Measurements from ENCODE around the gene SOX10.

The SOX10 gene

GRCh38 chr22:37932821-37933578 is 51.4 kb downstream of the SOX10 start:
- H3K36me3 ChIP-seq (ENCODE audit: control insufficient read depth in 5 of 5, insufficient read depth in 5 of 5, low read length in 5 of 5), result peaks cover 0 to 57% (median 37%) of the 10 kb centered on the region in 5 donors
- no peak overlapping the region for H3K4me3 ChIP-seq (ENCODE audit: low read depth in 1 of 5, low read length in 5 of 5)
- H3K27ac ChIP-seq (ENCODE audit: low read depth, low read length), result peak overlapping the region; percentile 91
- H3K9me3 ChIP-seq (ENCODE audit: control insufficient read depth in 5 of 5, low read length in 5 of 5), result no peaks in the 10 kb centered on the region
- peaks cover 5 to 26% (median 15%) of the 10 kb centered on the region in 5 donors for H3K4me1 ChIP-seq (ENCODE audit: control insufficient read depth in 5 of 5, insufficient read depth in 5 of 5, low read length in 5 of 5)
- no peaks in the 10 kb centered on the region for H3K27me3 ChIP-seq (ENCODE audit: control insufficient read depth in 5 of 5, insufficient read depth in 4 of 5, low read length in 5 of 5)
- H3K9ac ChIP-seq (ENCODE audit: low read length in 5 of 5), result no peak overlapping the region

GRCh38 chr22:37932401-37932800 is 52.0 kb downstream of the SOX10 start:
- Histone ChIP-seq H3K27me3 (ENCODE audit: control insufficient read depth in 5 of 5, insufficient read depth in 4 of 5, low read length in 5 of 5) (no peaks in the 10 kb centered on the region), H3K9me3 (ENCODE audit: control insufficient read depth in 5 of 5, low read length in 5 of 5) (no peaks in the 10 kb centered on the region), H3K9ac (ENCODE audit: low read length in 5 of 5) (no peak overlapping the region), H3K36me3 (ENCODE audit: control insufficient read depth in 5 of 5, insufficient read depth in 5 of 5, low read length in 5 of 5) (peaks cover 0 to 55% (median 38%) of the 10 kb centered on the region in 5 donors), H3K27ac (ENCODE audit: low read depth, low read length) (peak overlapping the region; percentile 91), H3K4me3 (ENCODE audit: low read depth in 1 of 5, low read length in 5 of 5) (no peak overlapping the region), H3K4me1 (ENCODE audit: control insufficient read depth in 5 of 5, insufficient read depth in 5 of 5, low read length in 5 of 5) (peaks cover 5 to 26% (median 15%) of the 10 kb centered on the region in 5 donors)

DNA sequence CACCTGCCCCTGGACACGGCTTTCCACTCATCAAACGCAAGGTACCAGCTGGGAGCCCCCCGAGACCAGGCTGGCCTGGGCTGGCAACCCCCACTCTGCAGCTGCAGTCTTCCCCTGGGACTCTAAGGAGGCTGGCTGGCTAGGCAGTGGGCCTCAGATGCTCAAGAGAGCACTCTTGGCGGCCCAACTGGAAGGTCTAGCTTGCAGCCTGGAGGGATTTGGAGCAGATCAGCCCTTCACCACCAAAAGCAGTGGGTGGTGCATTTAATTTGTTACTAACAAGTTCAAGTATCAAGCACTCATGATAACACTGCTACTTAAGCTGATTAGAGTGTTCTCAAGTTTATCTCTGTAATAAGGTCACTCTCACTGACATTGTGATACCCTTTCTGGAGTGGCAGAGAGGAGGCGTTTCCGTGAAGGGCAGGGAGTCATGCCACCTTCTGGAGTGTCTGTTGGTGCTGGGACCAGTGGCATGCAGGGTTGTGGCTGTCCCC is 52.4 kb downstream of the SOX10 start:
- H3K9me3 ChIP-seq (ENCODE audit: control insufficient read depth in 5 of 5, low read length in 5 of 5), result no peaks in the 10 kb centered on the region
- H3K4me3 ChIP-seq (ENCODE audit: low read depth in 1 of 5, low read length in 5 of 5), result no peak overlapping the region
- H3K27me3 ChIP-seq (ENCODE audit: control insufficient read depth in 5 of 5, insufficient read depth in 4 of 5, low read length in 5 of 5), result no peaks in the 10 kb centered on the region
- peaks cover 5 to 26% (median 15%) of the 10 kb centered on the region in 5 donors for H3K4me1 ChIP-seq (ENCODE audit: control insufficient read depth in 5 of 5, insufficient read depth in 5 of 5, low read length in 5 of 5)
- H3K9ac ChIP-seq (ENCODE audit: low read length in 5 of 5), result no peak overlapping the region
- peaks cover 0 to 57% (median 40%) of the 10 kb centered on the region in 5 donors for H3K36me3 ChIP-seq (ENCODE audit: control insufficient read depth in 5 of 5, insufficient read depth in 5 of 5, low read length in 5 of 5)
- peak overlapping the region; percentile 91 for H3K27ac ChIP-seq (ENCODE audit: low read depth, low read length)

DNA sequence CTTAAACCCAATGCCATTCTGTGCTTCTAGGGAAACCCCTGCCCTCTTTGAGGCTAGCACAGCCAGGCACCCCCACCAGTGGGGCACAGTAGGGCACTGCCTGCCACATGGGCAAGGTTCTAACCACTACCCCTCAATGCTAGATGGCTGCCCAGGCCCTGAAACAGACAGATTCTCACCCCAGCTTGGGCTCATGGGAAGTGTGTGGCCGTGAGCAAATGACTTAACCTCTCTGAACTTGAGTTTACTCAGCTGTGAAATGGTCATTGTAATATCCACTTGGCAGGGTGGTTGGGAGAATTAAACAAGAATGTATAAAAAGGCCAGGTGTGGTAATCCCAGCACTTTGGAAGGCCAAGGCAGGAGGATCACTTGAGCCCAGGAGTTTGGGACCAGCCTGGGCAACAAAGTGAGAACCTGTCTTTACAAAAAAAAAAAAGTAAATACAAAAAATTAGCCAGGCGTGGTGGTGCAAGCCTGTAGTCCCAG is 53.4 kb downstream of the SOX10 start:
- peaks cover 5 to 26% (median 15%) of the 10 kb centered on the region in 5 donors for H3K4me1 ChIP-seq (ENCODE audit: control insufficient read depth in 5 of 5, insufficient read depth in 5 of 5, low read length in 5 of 5)
- H3K27ac ChIP-seq (ENCODE audit: low read depth, low read length), result peak overlapping the region; percentile 11
- H3K4me3 ChIP-seq (ENCODE audit: low read depth in 1 of 5, low read length in 5 of 5), result no peak overlapping the region
- H3K9ac ChIP-seq (ENCODE audit: low read length in 5 of 5), result peak overlapping the region in 1 of 5 donors; percentile 56
- H3K9me3 ChIP-seq (ENCODE audit: control insufficient read depth in 5 of 5, low read length in 5 of 5), result no peaks in the 10 kb centered on the region
- H3K36me3 ChIP-seq (ENCODE audit: control insufficient read depth in 5 of 5, insufficient read depth in 5 of 5, low read length in 5 of 5), result peaks cover 0 to 62% (median 48%) of the 10 kb centered on the region in 5 donors
- H3K27me3 ChIP-seq (ENCODE audit: control insufficient read depth in 5 of 5, insufficient read depth in 4 of 5, low read length in 5 of 5), result no peaks in the 10 kb centered on the region

DNA sequence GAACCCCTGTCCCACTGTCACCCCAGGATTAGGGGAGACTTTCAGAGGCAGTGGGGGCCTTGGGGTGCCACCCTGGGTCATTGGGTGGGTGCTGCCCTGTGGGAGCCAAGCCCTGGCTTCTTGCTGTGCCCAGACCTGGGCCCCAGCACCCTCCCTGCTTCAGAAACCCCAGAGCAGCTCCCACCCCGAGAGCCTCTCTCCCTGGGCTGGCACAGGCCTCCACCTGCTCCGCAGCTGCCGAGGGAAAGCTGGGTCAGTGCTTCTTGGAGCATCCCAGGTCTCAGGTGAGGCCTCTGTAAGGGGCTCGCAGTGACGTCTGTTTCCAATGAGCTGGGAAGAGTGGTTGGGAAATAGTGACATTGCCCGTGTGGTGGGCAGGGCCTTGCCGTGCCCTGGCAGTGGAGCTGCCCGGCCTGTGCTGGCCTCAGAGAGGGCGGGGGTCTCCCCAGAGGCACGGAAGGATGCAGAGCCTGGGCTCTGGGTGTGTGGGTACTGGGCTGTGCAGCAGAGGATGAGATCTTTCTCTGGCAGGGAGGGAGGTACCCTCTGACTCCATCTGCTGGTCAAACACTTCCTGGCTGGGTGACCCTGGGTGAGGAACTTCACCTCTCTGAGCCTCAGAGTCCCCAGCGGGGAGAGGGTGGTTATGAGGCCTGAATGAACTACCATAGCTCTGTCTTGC is 53.9 kb downstream of the SOX10 start:
- no peaks in the 10 kb centered on the region for H3K9me3 ChIP-seq (ENCODE audit: control insufficient read depth in 5 of 5, low read length in 5 of 5)
- peak overlapping the region; percentile 11 for H3K27ac ChIP-seq (ENCODE audit: low read depth, low read length)
- peaks cover 0 to 68% (median 54%) of the 10 kb centered on the region in 5 donors for H3K36me3 ChIP-seq (ENCODE audit: control insufficient read depth in 5 of 5, insufficient read depth in 5 of 5, low read length in 5 of 5)
- no peaks in the 10 kb centered on the region for H3K27me3 ChIP-seq (ENCODE audit: control insufficient read depth in 5 of 5, insufficient read depth in 4 of 5, low read length in 5 of 5)
- H3K4me3 ChIP-seq (ENCODE audit: low read depth in 1 of 5, low read length in 5 of 5), result no peak overlapping the region
- H3K9ac ChIP-seq (ENCODE audit: low read length in 5 of 5), result peak overlapping the region in 1 of 5 donors; percentile 56
- peaks cover 5 to 26% (median 15%) of the 10 kb centered on the region in 5 donors for H3K4me1 ChIP-seq (ENCODE audit: control insufficient read depth in 5 of 5, insufficient read depth in 5 of 5, low read length in 5 of 5)

DNA sequence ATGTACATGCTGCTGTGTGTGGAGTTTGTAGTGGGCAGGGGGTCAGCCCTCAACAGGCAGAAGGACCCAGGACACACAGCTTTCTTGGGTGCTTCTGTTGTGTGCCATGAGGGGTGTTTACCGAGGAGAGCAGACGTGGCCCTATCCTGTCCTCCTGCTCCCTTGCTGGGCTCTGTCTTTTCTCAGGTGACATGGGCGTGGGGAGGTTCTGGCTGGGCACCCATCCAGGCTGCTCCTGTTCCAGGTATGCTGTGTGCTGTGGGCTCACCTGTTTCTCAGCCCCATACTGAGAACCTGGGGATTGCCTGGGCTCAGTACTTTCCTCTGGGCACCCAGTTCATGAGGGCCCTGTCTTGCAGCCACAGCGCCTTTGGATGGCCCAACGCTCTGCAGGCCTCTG is 55.0 kb downstream of the SOX10 start:
- Histone ChIP-seq H3K36me3 (ENCODE audit: control insufficient read depth in 5 of 5, insufficient read depth in 5 of 5, low read length in 5 of 5) (peaks cover 0 to 77% (median 60%) of the 10 kb centered on the region in 5 donors), H3K9ac (ENCODE audit: low read length in 5 of 5) (no peak overlapping the region), H3K4me3 (ENCODE audit: low read depth in 1 of 5, low read length in 5 of 5) (no peak overlapping the region), H3K4me1 (ENCODE audit: control insufficient read depth in 5 of 5, insufficient read depth in 5 of 5, low read length in 5 of 5) (peaks cover 5 to 29% (median 20%) of the 10 kb centered on the region in 5 donors), H3K27ac (ENCODE audit: low read depth, low read length) (no peak overlapping the region), H3K27me3 (ENCODE audit: control insufficient read depth in 5 of 5, insufficient read depth in 4 of 5, low read length in 5 of 5) (no peaks in the 10 kb centered on the region), H3K9me3 (ENCODE audit: control insufficient read depth in 5 of 5, low read length in 5 of 5) (no peaks in the 10 kb centered on the region)

- H3K4me1 ChIP-seq (ENCODE audit: control insufficient read depth in 5 of 5, insufficient read depth in 5 of 5, low read length in 5 of 5), result peaks cover 0 to 13% (median 5%) of the 10 kb centered on the region in 5 donors
Observed at GRCh38 chr22:37927637-37927936, 56.8 kb downstream of the SOX10 start.

GRCh38 chr22:37926771-37927636 is 57.4 kb downstream of the SOX10 start:
- Histone ChIP-seq H3K9me3 (ENCODE audit: control insufficient read depth in 5 of 5, low read length in 5 of 5) (no peaks in the 10 kb centered on the region), H3K9ac (ENCODE audit: low read length in 5 of 5) (no peak overlapping the region), H3K27me3 (ENCODE audit: control insufficient read depth in 5 of 5, insufficient read depth in 4 of 5, low read length in 5 of 5) (no peaks in the 10 kb centered on the region), H3K27ac (ENCODE audit: low read depth, low read length) (no peak overlapping the region), H3K4me3 (ENCODE audit: low read depth in 1 of 5, low read length in 5 of 5) (no peak overlapping the region), H3K4me1 (ENCODE audit: control insufficient read depth in 5 of 5, insufficient read depth in 5 of 5, low read length in 5 of 5) (peaks cover 0 to 13% (median 5%) of the 10 kb centered on the region in 5 donors), H3K36me3 (ENCODE audit: control insufficient read depth in 5 of 5, insufficient read depth in 5 of 5, low read length in 5 of 5) (peaks cover 0 to 71% (median 58%) of the 10 kb centered on the region in 5 donors)

More at GRCh38 chr22:37927637-37927936, 56.8 kb downstream of the SOX10 start:
- no peak overlapping the region for H3K4me3 ChIP-seq (ENCODE audit: low read depth in 1 of 5, low read length in 5 of 5)
- H3K9ac ChIP-seq (ENCODE audit: low read length in 5 of 5), result no peak overlapping the region
- no peak overlapping the region for H3K27ac ChIP-seq (ENCODE audit: low read depth, low read length)
- peaks cover 0 to 77% (median 64%) of the 10 kb centered on the region in 5 donors for H3K36me3 ChIP-seq (ENCODE audit: control insufficient read depth in 5 of 5, insufficient read depth in 5 of 5, low read length in 5 of 5)
- no peaks in the 10 kb centered on the region for H3K9me3 ChIP-seq (ENCODE audit: control insufficient read depth in 5 of 5, low read length in 5 of 5)
- H3K27me3 ChIP-seq (ENCODE audit: control insufficient read depth in 5 of 5, insufficient read depth in 4 of 5, low read length in 5 of 5), result no peaks in the 10 kb centered on the region

DNA sequence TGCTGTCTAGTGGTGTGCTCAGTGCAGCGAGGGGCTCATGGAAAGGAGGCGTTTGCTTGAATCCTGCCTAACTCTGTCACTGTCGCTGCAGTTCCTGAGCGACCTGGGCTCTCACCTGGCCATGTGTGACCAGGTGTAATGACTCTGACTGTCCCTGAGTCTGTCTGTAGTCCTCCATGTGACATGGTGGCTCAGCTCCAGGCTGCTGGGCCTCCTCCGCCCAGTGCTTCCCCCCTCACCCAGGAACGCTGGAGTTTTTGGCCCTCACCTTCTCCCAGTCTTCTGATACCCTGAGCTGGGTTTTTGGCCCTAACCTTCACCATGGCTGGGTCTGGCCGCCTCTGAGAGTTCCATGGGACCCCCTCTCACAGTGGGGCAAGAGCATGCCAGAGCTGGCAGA is 58.0 kb downstream of the SOX10 start:
- Histone ChIP-seq H3K4me1 (ENCODE audit: control insufficient read depth in 5 of 5, insufficient read depth in 5 of 5, low read length in 5 of 5) (peaks cover 0 to 13% (median 5%) of the 10 kb centered on the region in 5 donors), H3K27me3 (ENCODE audit: control insufficient read depth in 5 of 5, insufficient read depth in 4 of 5, low read length in 5 of 5) (no peaks in the 10 kb centered on the region), H3K9ac (ENCODE audit: low read length in 5 of 5) (no peak overlapping the region), H3K36me3 (ENCODE audit: control insufficient read depth in 5 of 5, insufficient read depth in 5 of 5, low read length in 5 of 5) (peaks cover 0 to 71% (median 60%) of the 10 kb centered on the region in 5 donors), H3K27ac (ENCODE audit: low read depth, low read length) (no peak overlapping the region), H3K4me3 (ENCODE audit: low read depth in 1 of 5, low read length in 5 of 5) (no peak overlapping the region), H3K9me3 (ENCODE audit: control insufficient read depth in 5 of 5, low read length in 5 of 5) (no peaks in the 10 kb centered on the region)

Data from subcutaneous abdominal adipose tissue (tissue), 5 donors.